H1 (cell line): ENCODE measurements around the gene TFAP2D.

Experiments used
- ATF3 ChIP-seq: IDR thresholded peaks from 2 replicates; pipeline ENCODE4 v1.6.1; 2011; ENCODE audit warnings: low read depth, mild to moderate bottlenecking, low read length; ENCODE audit not compliant: insufficient read depth
- CTCF ChIP-seq, 3 experiments: IDR thresholded peaks; 1 replicate in 2 of 3; 2 replicates in 1 of 3; pipeline versions ENCODE4 v1.5.1 to v1.6.1; 2011; ENCODE audit warnings: low read length in 3 of 3, mild to moderate bottlenecking in 3 of 3, inconsistent platforms in 2 of 3, low read depth in 1 of 3, moderate library complexity in 1 of 3; ENCODE audit not compliant: insufficient read depth in 1 of 3; ENCODE audit errors: control extremely low read depth in 1 of 3
- POLR2A ChIP-seq, 2 experiments: IDR thresholded peaks; 1 replicate in 1 of 2; 2 replicates in 1 of 2; pipeline ENCODE4 v1.6.1; 2011; ENCODE audit warnings: low read depth in 2 of 2, low read length in 2 of 2, mild to moderate bottlenecking in 2 of 2; ENCODE audit errors: control extremely low read depth in 1 of 2
- SIX5 ChIP-seq: IDR thresholded peaks from 2 replicates; pipeline ENCODE4 v1.6.1; 2011; ENCODE audit warnings: mild to moderate bottlenecking, low read depth, low read length
- TAF1 ChIP-seq: IDR thresholded peaks from 2 replicates; pipeline ENCODE4 v1.6.1; 2011; ENCODE audit warnings: mild to moderate bottlenecking, low read depth, low read length
- TCF12 ChIP-seq: IDR thresholded peaks from 2 replicates; pipeline ENCODE4 v1.6.1; 2011; ENCODE audit warnings: low read depth, mild to moderate bottlenecking, low read length

GRCh38 chr6:50717734-50718457, 4.6 kb downstream of the TFAP2D start:
- TF ChIP-seq POLR2A (IDR thresholded peaks at IDR 0.05; ENCODE audit: control extremely low read depth in 1 of 2, low read depth in 2 of 2, low read length in 2 of 2): no peak
- TF ChIP-seq CTCF (IDR thresholded peaks at IDR 0.05; ENCODE audit: control extremely low read depth in 1 of 3, insufficient read depth in 1 of 3, low read depth in 1 of 3, low read length in 3 of 3): no peak
- TF ChIP-seq ATF3: no peak
- 0 out of 2 replicates have a peak, but pooled peaks have one; percentile 44 for TF ChIP-seq TCF12
- TF ChIP-seq SIX5: no peak
- TF ChIP-seq TAF1: no peak
